DND-41 (cell line): Measurements from ENCODE around the gene TMEM145.

Experiments used
- CTCF ChIP-seq: IDR thresholded peaks from 2 replicates; pipeline ENCODE4 v1.5.1; 2012; ENCODE audit warnings: borderline replicate concordance, low read length, moderate library complexity, mild to moderate bottlenecking; ENCODE audit not compliant: poor library complexity, severe bottlenecking; ENCODE audit errors: extremely low read depth
- EZH2 ChIP-seq: IDR thresholded peaks from 3 replicates; pipeline ENCODE4 v1.6.1; 2012; ENCODE audit warnings: borderline replicate concordance, low read depth, mild to moderate bottlenecking, moderate library complexity, low read length, inconsistent platforms; ENCODE audit not compliant: severe bottlenecking

DNA sequence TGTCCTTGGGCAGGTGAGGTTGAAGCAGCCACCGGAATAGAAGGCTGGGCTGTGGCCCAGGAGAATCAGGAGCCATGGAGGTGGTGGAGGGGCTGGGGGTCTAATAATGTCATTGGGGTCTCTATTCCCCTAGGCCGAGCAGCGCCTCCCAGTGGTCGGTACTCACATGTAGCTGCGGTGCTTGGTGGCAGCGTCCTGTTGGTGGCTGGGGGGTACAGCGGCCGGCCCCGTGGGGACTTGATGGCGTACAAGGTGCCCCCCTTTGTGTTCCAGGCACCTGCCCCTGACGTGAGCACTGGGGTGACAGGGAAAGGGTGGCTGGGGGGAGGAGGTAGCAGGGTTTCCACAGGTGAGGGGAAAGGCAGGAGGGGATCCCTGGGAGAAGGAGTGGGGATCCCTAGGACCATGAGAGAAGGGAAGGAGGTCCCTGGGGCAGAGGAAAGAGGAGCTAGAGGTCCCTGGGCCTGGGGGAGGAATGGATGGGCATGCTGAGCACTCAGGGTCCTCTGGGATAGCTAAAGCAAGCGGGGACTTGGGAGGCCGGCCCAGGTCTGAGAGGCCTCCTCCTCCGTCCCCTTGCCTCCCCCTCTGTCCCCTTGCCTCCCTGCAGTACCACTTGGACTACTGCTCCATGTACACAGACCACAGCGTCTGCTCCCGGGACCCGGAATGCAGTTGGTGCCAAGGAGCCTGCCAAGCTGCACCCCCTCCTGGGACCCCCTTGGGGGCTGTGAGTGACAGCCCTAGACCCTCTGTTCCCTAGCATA lies 30.4 kb downstream of the TMEM145 start:
- peak; percentile 46 for TF ChIP-seq CTCF
- TF ChIP-seq EZH2: no peak
